ENCODE data around the gene CC2D2A.

The CC2D2A gene

DNA sequence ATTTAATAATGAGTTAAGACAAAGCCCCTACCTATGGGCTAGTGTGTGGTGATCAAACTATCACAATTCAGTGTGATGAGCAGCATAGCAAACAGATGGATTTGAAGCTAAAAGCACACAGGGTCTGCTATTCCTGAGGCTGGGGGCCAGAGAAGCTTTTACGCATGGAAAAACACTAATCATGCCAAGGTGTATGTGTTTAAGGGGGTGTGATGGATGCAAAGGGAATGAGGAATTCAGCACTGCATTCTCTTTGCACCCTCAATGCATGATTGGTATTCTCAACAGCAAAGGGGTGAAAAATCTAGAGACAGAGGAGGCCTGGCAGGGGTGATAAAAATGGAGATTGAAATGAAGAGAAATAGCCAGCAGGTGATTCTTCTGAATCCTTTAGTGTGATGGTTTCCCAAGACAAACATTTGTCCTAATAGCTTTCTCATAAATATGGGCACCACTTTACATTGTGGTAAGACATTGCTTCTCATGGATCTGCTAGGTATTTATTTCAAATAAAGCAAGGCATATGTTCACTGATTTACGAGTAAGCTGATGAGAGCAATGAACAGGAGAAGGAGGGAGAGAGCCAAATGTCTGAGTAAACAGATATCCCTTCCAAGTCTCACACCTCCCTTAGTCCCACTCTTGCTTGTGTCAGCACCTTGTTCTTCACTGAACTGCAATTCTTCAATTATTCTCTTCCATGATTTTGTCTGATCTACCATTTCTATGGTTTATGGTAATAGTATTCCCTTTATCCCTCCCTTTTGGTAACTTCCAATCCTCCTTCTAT is 26.1 kb upstream of the CC2D2A start:
- no peaks in the 10 kb centered on the region for H3F3A ChIP-seq (ENCODE audit: control insufficient read depth, insufficient read depth)
- H4K20me1 ChIP-seq (ENCODE audit: control insufficient read depth, insufficient read depth, low read depth, low read length) = no peaks in the 10 kb centered on the region
- no peaks in the 10 kb centered on the region for H3K9me2 ChIP-seq (replicated peaks; ENCODE audit: control insufficient read depth, low read length)
- no peaks in the 10 kb centered on the region for H3K36me3 ChIP-seq (ENCODE audit: control insufficient read depth, low read length)
- H3K79me2 ChIP-seq (ENCODE audit: control insufficient read depth, low read length) = no peaks in the 10 kb centered on the region
- no peaks in the 10 kb centered on the region for H3K27me3 ChIP-seq (ENCODE audit: control insufficient read depth, low read length)
- no peaks in the 10 kb centered on the region for H3K9me3 ChIP-seq (ENCODE audit: control insufficient read depth, insufficient read depth, low read length)
- no peak overlapping the region for H3K4me3 ChIP-seq (ENCODE audit: low read length)
- TF ChIP-seq, protein P1, sequence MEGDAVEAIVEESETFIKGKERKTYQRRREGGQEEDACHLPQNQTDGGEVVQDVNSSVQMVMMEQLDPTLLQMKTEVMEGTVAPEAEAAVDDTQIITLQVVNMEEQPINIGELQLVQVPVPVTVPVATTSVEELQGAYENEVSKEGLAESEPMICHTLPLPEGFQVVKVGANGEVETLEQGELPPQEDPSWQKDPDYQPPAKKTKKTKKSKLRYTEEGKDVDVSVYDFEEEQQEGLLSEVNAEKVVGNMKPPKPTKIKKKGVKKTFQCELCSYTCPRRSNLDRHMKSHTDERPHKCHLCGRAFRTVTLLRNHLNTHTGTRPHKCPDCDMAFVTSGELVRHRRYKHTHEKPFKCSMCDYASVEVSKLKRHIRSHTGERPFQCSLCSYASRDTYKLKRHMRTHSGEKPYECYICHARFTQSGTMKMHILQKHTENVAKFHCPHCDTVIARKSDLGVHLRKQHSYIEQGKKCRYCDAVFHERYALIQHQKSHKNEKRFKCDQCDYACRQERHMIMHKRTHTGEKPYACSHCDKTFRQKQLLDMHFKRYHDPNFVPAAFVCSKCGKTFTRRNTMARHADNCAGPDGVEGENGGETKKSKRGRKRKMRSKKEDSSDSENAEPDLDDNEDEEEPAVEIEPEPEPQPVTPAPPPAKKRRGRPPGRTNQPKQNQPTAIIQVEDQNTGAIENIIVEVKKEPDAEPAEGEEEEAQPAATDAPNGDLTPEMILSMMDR (IDR thresholded peaks at IDR 0.05; ENCODE audit: low read depth, low read length, poor library complexity, severe bottlenecking) = no peak
- no peak for TF ChIP-seq EZH2phosphoT487 (IDR thresholded peaks at IDR 0.05; ENCODE audit: borderline replicate concordance, low read length)
- H3K27ac ChIP-seq (ENCODE audit: low read depth, low read length) = no peak overlapping the region
- H3K4me2 ChIP-seq (ENCODE audit: low read length) = no peak overlapping the region
- H3K4me1 ChIP-seq (ENCODE audit: control insufficient read depth, low read length) = no peaks in the 10 kb centered on the region

DNA sequence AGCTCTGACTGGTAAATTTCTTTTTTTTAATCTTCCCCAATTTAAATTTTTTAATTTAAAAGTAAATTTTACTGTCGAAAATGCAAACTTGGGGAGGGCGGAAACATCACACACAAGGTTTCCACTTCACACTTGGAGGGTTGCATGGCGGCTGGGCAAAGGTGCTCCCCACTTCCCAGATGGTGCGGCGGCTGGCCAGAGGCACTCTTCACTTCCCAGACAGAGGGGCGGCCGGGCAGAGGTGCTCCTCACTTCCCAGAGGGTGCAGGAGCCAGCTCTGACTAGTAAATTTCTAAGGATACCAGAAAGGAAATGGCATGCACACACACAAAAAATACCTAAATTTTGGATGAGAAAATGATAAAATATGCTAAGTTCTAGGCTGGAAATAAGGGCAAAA is 25.4 kb upstream of the CC2D2A start:
- Histone ChIP-seq H3K27me3 (ENCODE audit: control insufficient read depth, low read length) (no peaks in the 10 kb centered on the region), H3K27ac (ENCODE audit: low read depth, low read length) (no peak overlapping the region), H3K36me3 (ENCODE audit: control insufficient read depth, low read length) (no peaks in the 10 kb centered on the region), H3K4me1 (ENCODE audit: control insufficient read depth, low read length) (no peaks in the 10 kb centered on the region), H3K9me2 (replicated peaks; ENCODE audit: control insufficient read depth, low read length) (no peaks in the 10 kb centered on the region), H3K4me3 (ENCODE audit: low read length) (no peak overlapping the region), H3K4me2 (ENCODE audit: low read length) (no peak overlapping the region), H3F3A (ENCODE audit: control insufficient read depth, insufficient read depth) (no peaks in the 10 kb centered on the region), H3K9me3 (ENCODE audit: control insufficient read depth, insufficient read depth, low read length) (no peaks in the 10 kb centered on the region), H4K20me1 (ENCODE audit: control insufficient read depth, insufficient read depth, low read depth, low read length) (no peaks in the 10 kb centered on the region), H3K79me2 (ENCODE audit: control insufficient read depth, low read length) (no peaks in the 10 kb centered on the region)
- TF ChIP-seq, protein P1 (IDR thresholded peaks at IDR 0.05; ENCODE audit: low read depth, low read length, poor library complexity, severe bottlenecking) = no peak
- TF ChIP-seq EZH2phosphoT487 (IDR thresholded peaks at IDR 0.05; ENCODE audit: borderline replicate concordance, low read length) = no peak

DNA sequence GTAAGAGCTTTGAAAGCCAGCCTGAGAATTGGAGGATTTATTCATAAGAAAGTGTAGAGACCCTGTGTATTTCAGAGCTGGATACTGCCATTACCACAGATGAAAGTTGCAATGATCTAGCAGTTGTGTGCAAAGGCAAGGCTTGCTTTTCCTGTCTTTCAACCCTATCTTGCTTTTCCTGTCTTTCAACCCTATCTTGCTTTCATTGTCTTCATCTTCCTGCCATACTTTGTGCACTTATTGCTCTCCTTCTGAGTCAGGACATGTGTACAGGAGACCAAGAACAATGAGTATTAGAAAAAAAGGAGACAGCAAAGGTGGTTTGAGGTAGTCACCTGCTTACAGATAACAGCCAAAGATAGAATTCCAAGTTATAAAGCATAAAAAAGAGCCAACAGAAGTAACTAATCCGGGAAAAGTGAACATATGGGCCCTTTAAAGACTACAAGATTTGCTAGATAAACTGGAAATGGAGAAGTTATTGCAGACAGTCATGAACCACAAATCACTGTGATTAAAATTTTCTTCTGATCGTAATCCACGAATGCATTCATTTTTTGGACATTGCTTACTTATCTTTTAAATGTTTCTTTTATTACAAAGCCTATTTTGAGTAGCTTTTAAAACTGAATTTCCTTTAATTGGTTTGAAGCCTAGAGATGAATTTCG is 24.7 kb upstream of the CC2D2A start:
- no peaks in the 10 kb centered on the region for H3K9me3 ChIP-seq (ENCODE audit: control insufficient read depth, insufficient read depth, low read length)
- no peaks in the 10 kb centered on the region for H3K9me2 ChIP-seq (replicated peaks; ENCODE audit: control insufficient read depth, low read length)
- H3K4me3 ChIP-seq (ENCODE audit: low read length) = no peak overlapping the region
- no peak overlapping the region for H3K27ac ChIP-seq (ENCODE audit: low read depth, low read length)
- H3K4me2 ChIP-seq (ENCODE audit: low read length) = no peak overlapping the region
- H3K36me3 ChIP-seq (ENCODE audit: control insufficient read depth, low read length) = no peaks in the 10 kb centered on the region
- H4K20me1 ChIP-seq (ENCODE audit: control insufficient read depth, insufficient read depth, low read depth, low read length) = no peaks in the 10 kb centered on the region
- no peaks in the 10 kb centered on the region for H3F3A ChIP-seq (ENCODE audit: control insufficient read depth, insufficient read depth)
- no peaks in the 10 kb centered on the region for H3K27me3 ChIP-seq (ENCODE audit: control insufficient read depth, low read length)
- TF ChIP-seq EZH2phosphoT487 (IDR thresholded peaks at IDR 0.05; ENCODE audit: borderline replicate concordance, low read length) = no peak
- TF ChIP-seq, protein P1 (IDR thresholded peaks at IDR 0.05; ENCODE audit: low read depth, low read length, poor library complexity, severe bottlenecking) = no peak
- no peaks in the 10 kb centered on the region for H3K79me2 ChIP-seq (ENCODE audit: control insufficient read depth, low read length)
- no peaks in the 10 kb centered on the region for H3K4me1 ChIP-seq (ENCODE audit: control insufficient read depth, low read length)

All from DOHH2 (cell line).